Ovary (tissue), 3 donors: ENCODE measurements around the gene CDK16.

Experiments used
- EP300 ChIP-seq: sonication (generic); formaldehyde crosslinking; IDR thresholded peaks from one replicate; pipeline ENCODE4 v1.6.1; 2017; ENCODE audit warnings: antibody characterized with exemption
- POLR2A ChIP-seq: fragments of 450-650 bp; IDR thresholded peaks from one replicate; pipeline ENCODE4 v1.6.1; 2017; ENCODE audit warnings: antibody characterized with exemption, mild to moderate bottlenecking, moderate library complexity
- TF ChIP-seq, protein P1 (sequence below), 3 donors: fragments of 450-650 bp in 2 of 3; fragments of 200-600 bp in 1 of 3; IDR thresholded peaks; one replicate each; pipeline versions ENCODE4 v1.5.1 to v1.8.0; 2016 to 2022; ENCODE audit warnings: antibody characterized with exemption in 3 of 3, mild to moderate bottlenecking in 1 of 3
- donor health status: DM: no; HTN: no; CAD: no.

DNA sequence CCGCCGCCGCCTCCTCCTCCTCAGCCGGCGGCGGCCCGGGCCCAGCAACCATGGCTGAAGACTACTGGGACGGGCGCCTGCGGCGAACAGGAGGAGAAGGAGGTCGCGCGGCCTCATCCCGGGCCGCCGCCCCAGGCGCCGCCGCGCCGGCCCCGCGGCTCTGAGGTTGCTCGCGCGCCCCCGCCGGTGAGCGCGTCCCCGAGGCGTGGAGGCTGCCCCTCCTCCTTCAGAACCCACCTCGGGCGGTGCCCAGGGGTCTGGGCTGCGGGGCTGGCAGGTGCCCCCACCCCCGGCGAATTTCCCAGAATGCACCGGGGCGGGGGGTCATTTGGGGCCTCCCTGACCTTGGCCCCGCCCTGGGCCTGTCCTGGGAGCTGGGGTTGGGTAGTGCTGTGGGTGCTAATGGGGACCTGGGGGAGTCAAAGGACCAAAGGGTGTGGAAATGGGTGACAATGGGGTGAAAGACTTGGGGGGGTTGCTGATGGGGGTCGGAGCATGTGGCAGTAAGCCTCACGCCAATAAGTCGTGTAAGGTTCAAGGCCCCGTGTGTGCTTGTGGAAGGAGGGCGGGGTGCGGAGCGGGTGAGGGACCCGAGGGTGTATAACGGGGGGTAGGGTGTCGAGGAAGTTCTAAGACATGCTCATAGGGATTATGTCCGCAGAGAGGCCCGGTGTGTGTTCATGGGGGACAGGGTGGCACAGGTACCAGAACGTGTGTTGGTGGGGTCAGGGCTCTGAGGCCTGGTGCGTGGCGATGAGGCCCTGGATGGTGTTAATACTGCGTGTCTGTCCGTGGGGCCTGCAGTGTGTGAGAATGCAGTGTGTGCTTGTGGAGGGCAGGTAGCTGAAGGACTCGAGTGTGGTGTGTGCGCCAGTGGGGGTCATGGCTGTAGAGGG, 687 bp downstream of the CDK16 start:
- TF ChIP-seq, protein P1, sequence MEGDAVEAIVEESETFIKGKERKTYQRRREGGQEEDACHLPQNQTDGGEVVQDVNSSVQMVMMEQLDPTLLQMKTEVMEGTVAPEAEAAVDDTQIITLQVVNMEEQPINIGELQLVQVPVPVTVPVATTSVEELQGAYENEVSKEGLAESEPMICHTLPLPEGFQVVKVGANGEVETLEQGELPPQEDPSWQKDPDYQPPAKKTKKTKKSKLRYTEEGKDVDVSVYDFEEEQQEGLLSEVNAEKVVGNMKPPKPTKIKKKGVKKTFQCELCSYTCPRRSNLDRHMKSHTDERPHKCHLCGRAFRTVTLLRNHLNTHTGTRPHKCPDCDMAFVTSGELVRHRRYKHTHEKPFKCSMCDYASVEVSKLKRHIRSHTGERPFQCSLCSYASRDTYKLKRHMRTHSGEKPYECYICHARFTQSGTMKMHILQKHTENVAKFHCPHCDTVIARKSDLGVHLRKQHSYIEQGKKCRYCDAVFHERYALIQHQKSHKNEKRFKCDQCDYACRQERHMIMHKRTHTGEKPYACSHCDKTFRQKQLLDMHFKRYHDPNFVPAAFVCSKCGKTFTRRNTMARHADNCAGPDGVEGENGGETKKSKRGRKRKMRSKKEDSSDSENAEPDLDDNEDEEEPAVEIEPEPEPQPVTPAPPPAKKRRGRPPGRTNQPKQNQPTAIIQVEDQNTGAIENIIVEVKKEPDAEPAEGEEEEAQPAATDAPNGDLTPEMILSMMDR (IDR thresholded peaks at IDR 0.05), result no peak
- TF ChIP-seq POLR2A (no peak), EP300 (no peak)
